CD4-positive, alpha-beta T cell treated with Interleukin-6 at 100 ng/mL for 8 hours (primary cell): Measurements from ENCODE around the gene TEX53.

ENCODE experiments used
- DNase-seq: peaks from one replicate; pipeline ENCODE4 v3.0.0-alpha.2; 2020; ENCODE audit warnings: mixed read lengths, low spot score

The TEX53 gene

GRCh38 chr9:114657705-114658104 lies at the start of gene TEX53:
Gene TEX53 (minus strand): TSS chr9:114657805. CDS start chr9:114657774, 31 bp downstream.
- no peak for DNase-seq

- no peak for DNase-seq
Measured at GRCh38 chr9:114706711-114707110, 49.1 kb upstream of the TEX53 start.

- no peak for DNase-seq
Measured at GRCh38 chr9:114701988-114702387, 44.4 kb upstream of the TEX53 start.

GRCh38 chr9:114697951-114698351 lies 40.3 kb upstream of the TEX53 start:
- DNase-seq, result no peak

GRCh38 chr9:114696814-114697544 lies 39.4 kb upstream of the TEX53 start:
- peak; percentile 15 for DNase-seq

- DNase-seq, result no peak
Measured at GRCh38 chr9:114695948-114696347, 38.3 kb upstream of the TEX53 start.

- no peak for DNase-seq
Measured at GRCh38 chr9:114694719-114695269, 37.2 kb upstream of the TEX53 start.

GRCh38 chr9:114694146-114694545 lies 36.5 kb upstream of the TEX53 start:
- no peak for DNase-seq

GRCh38 chr9:114693248-114693855 lies 35.7 kb upstream of the TEX53 start:
- DNase-seq, result no peak

- DNase-seq, result no peak
Measured at GRCh38 chr9:114691956-114692295, 34.3 kb upstream of the TEX53 start.

GRCh38 chr9:114691046-114691955 lies 33.7 kb upstream of the TEX53 start:
- DNase-seq, result peak; percentile 76

GRCh38 chr9:114690308-114690707 lies 32.7 kb upstream of the TEX53 start:
- DNase-seq, result no peak

GRCh38 chr9:114689813-114690212 lies 32.2 kb upstream of the TEX53 start:
- no peak for DNase-seq

- no peak for DNase-seq
Measured at GRCh38 chr9:114688909-114689610, 31.5 kb upstream of the TEX53 start.

GRCh38 chr9:114688379-114688778 lies 30.8 kb upstream of the TEX53 start:
- no peak for DNase-seq

GRCh38 chr9:114687034-114687433 lies 29.4 kb upstream of the TEX53 start:
- DNase-seq, result no peak

GRCh38 chr9:114685951-114686350 lies 28.3 kb upstream of the TEX53 start:
- DNase-seq, result peak; percentile 37

- no peak for DNase-seq
Measured at GRCh38 chr9:114684036-114684435, 26.4 kb upstream of the TEX53 start.

- no peak for DNase-seq
Measured at GRCh38 chr9:114682846-114683245, 25.2 kb upstream of the TEX53 start.

GRCh38 chr9:114681594-114682332 lies 24.2 kb upstream of the TEX53 start, which contains the start of gene TEX48:
Gene TEX48 (minus strand): TSS chr9:114682192. CDS start chr9:114671723, 10,469 bp downstream.
- peak; percentile 86 for DNase-seq
